Measurements from ENCODE around the gene CAMK2D. TPM values are rescaled to one million over a fixed set of nuclear protein-coding genes. Genes with fewer than 3 reads are reported as not detected.

CAMK2D gene
- total and polyA plus RNA-seq, 2 experiments from 2014 or later: 4.9 to 14.6 TPM

DNA sequence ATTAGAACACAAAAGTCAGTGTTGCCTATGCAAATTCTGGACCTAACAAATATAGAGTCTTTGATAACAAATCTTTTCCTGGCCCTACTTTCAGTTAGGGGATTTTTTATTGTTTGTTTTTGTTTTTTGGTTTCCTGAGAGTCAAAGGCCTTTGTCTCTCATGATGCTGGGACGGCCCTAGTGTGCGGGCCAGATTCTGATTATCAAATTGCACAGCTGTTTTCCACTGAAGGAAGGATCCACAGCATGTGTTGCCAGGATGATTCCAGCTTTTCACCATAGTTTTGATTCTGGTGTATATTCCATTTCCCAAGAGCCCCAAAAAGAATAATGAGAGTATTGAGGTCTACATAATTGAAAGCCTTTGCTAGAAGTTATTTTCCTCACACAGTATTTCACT lies 248.2 kb downstream of the CAMK2D start:
- no peak overlapping the region for H3K27ac Mint-ChIP-seq
- H3K4me1 ChIP-seq (ENCODE audit: insufficient read depth): no peaks in the 10 kb centered on the region
- no peak overlapping the region for H3K4me2 ChIP-seq
- TF ChIP-seq ZNF331 (CRISPR knock-in tag; IDR thresholded peaks at IDR 0.05; ENCODE audit: low read depth): no peak
- no peak for TF ChIP-seq CREB1 (CRISPR knock-in tag; IDR thresholded peaks at IDR 0.05; ENCODE audit: low read depth)
- no peak for TF ChIP-seq EZH2phosphoT487 (IDR thresholded peaks at IDR 0.05; ENCODE audit: unreplicated experiment)
- TF ChIP-seq, protein P1, sequence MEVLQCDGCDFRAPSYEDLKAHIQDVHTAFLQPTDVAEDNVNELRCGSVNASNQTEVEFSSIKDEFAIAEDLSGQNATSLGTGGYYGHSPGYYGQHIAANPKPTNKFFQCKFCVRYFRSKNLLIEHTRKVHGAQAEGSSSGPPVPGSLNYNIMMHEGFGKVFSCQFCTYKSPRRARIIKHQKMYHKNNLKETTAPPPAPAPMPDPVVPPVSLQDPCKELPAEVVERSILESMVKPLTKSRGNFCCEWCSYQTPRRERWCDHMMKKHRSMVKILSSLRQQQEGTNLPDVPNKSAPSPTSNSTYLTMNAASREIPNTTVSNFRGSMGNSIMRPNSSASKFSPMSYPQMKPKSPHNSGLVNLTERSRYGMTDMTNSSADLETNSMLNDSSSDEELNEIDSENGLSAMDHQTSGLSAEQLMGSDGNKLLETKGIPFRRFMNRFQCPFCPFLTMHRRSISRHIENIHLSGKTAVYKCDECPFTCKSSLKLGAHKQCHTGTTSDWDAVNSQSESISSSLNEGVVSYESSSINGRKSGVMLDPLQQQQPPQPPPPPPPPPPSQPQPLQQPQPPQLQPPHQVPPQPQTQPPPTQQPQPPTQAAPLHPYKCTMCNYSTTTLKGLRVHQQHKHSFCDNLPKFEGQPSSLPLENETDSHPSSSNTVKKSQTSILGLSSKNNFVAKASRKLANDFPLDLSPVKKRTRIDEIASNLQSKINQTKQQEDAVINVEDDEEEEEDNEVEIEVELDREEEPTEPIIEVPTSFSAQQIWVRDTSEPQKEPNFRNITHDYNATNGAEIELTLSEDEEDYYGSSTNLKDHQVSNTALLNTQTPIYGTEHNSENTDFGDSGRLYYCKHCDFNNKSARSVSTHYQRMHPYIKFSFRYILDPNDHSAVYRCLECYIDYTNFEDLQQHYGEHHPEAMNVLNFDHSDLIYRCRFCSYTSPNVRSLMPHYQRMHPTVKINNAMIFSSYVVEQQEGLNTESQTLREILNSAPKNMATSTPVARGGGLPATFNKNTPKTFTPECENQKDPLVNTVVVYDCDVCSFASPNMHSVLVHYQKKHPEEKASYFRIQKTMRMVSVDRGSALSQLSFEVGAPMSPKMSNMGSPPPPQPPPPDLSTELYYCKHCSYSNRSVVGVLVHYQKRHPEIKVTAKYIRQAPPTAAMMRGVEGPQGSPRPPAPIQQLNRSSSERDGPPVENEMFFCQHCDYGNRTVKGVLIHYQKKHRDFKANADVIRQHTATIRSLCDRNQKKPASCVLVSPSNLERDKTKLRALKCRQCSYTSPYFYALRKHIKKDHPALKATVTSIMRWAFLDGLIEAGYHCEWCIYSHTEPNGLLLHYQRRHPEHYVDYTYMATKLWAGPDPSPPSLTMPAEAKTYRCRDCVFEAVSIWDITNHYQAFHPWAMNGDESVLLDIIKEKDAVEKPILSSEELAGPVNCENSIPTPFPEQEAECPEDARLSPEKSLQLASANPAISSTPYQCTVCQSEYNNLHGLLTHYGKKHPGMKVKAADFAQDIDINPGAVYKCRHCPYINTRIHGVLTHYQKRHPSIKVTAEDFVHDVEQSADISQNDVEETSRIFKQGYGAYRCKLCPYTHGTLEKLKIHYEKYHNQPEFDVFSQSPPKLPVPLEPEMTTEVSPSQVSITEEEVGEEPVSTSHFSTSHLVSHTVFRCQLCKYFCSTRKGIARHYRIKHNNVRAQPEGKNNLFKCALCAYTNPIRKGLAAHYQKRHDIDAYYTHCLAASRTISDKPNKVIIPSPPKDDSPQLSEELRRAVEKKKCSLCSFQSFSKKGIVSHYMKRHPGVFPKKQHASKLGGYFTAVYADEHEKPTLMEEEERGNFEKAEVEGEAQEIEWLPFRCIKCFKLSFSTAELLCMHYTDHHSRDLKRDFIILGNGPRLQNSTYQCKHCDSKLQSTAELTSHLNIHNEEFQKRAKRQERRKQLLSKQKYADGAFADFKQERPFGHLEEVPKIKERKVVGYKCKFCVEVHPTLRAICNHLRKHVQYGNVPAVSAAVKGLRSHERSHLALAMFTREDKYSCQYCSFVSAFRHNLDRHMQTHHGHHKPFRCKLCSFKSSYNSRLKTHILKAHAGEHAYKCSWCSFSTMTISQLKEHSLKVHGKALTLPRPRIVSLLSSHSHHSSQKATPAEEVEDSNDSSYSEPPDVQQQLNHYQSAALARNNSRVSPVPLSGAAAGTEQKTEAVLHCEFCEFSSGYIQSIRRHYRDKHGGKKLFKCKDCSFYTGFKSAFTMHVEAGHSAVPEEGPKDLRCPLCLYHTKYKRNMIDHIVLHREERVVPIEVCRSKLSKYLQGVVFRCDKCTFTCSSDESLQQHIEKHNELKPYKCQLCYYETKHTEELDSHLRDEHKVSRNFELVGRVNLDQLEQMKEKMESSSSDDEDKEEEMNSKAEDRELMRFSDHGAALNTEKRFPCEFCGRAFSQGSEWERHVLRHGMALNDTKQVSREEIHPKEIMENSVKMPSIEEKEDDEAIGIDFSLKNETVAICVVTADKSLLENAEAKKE (CRISPR knock-in tag; IDR thresholded peaks at IDR 0.05): no peak
- no peak for TF ChIP-seq EZH2 (IDR thresholded peaks at IDR 0.05; ENCODE audit: low read depth, unreplicated experiment)
- TF ChIP-seq, protein P2, sequence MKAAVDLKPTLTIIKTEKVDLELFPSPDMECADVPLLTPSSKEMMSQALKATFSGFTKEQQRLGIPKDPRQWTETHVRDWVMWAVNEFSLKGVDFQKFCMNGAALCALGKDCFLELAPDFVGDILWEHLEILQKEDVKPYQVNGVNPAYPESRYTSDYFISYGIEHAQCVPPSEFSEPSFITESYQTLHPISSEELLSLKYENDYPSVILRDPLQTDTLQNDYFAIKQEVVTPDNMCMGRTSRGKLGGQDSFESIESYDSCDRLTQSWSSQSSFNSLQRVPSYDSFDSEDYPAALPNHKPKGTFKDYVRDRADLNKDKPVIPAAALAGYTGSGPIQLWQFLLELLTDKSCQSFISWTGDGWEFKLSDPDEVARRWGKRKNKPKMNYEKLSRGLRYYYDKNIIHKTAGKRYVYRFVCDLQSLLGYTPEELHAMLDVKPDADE (IDR thresholded peaks at IDR 0.05): no peak
- no peak for TF ChIP-seq STAT1 (IDR thresholded peaks at IDR 0.05; ENCODE audit: unreplicated experiment)
- TF ChIP-seq JUNB (IDR thresholded peaks at IDR 0.05; ENCODE audit: unreplicated experiment): no peak
- TF ChIP-seq, protein P3, sequence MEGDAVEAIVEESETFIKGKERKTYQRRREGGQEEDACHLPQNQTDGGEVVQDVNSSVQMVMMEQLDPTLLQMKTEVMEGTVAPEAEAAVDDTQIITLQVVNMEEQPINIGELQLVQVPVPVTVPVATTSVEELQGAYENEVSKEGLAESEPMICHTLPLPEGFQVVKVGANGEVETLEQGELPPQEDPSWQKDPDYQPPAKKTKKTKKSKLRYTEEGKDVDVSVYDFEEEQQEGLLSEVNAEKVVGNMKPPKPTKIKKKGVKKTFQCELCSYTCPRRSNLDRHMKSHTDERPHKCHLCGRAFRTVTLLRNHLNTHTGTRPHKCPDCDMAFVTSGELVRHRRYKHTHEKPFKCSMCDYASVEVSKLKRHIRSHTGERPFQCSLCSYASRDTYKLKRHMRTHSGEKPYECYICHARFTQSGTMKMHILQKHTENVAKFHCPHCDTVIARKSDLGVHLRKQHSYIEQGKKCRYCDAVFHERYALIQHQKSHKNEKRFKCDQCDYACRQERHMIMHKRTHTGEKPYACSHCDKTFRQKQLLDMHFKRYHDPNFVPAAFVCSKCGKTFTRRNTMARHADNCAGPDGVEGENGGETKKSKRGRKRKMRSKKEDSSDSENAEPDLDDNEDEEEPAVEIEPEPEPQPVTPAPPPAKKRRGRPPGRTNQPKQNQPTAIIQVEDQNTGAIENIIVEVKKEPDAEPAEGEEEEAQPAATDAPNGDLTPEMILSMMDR (conservative IDR thresholded peaks at IDR 0.05; ENCODE audit: low read depth in 2 of 2): no peak
- no peak overlapping the region for H3K27ac ChIP-seq (ENCODE audit: low read depth)
- no peak for DNase-seq (ENCODE audit: low spot score)
- H2AFZ ChIP-seq: no peak overlapping the region
- H3K27me3 ChIP-seq (ENCODE audit: insufficient read depth): no peaks in the 10 kb centered on the region
- no peak overlapping the region for H3K4me3 ChIP-seq
- no peaks in the 10 kb centered on the region for H3K36me3 ChIP-seq (ENCODE audit: insufficient read depth)
- H3K9me3 Mint-ChIP-seq: no peaks in the 10 kb centered on the region
- ATAC-seq: no peak
- no peaks in the 10 kb centered on the region for H3K9me2 ChIP-seq (ENCODE audit: insufficient read depth)
- no peaks in the 10 kb centered on the region for H3K27me3 Mint-ChIP-seq (ENCODE audit: insufficient read depth, low read depth, poor library complexity)
- no peaks in the 10 kb centered on the region for H3K36me3 Mint-ChIP-seq (ENCODE audit: low read depth)
- no peaks in the 10 kb centered on the region for H3K79me2 ChIP-seq (replicated peaks; ENCODE audit: insufficient read depth)
- no peak overlapping the region for H3K4me3 Mint-ChIP-seq
- H4K20me1 ChIP-seq (replicated peaks; ENCODE audit: insufficient read depth): no peaks in the 10 kb centered on the region
- no peaks in the 10 kb centered on the region for H3F3A ChIP-seq (replicated peaks; ENCODE audit: low read depth)
- H3K4me1 Mint-ChIP-seq: no peaks in the 10 kb centered on the region
